ENCODE results near the gene GALNT1. TPM values are rescaled to one million over a fixed set of nuclear protein-coding genes. Genes with fewer than 3 reads are reported as not detected.

GALNT1 gene
- total and polyA plus RNA-seq, 8 donors, result 11.2 to 83.9 (median 13.8) TPM

- no peaks in the 10 kb centered on the region for H3K27me3 ChIP-seq
Observed at GRCh38 chr18:35646449-35646848, 64.9 kb downstream of the GALNT1 start.

GRCh38 chr18:35653392-35654135 is 72.0 kb downstream of the GALNT1 start:
- no peaks in the 10 kb centered on the region for H3K27me3 ChIP-seq
- no peak for DNase-seq
- TF ChIP-seq EP300 (IDR thresholded peaks at IDR 0.05) (no peak), POLR2A (IDR thresholded peaks at IDR 0.05) (no peak), CTCF (IDR thresholded peaks at IDR 0.05) (no peak), POLR2AphosphoS5 (IDR thresholded peaks at IDR 0.05) (no peak)
- 62 to 86% (median 82%) methylated on average over 4 of the region's 4 CpGs for WGBS, 5 donors
- peaks cover 0 to 11% (median 2%) of the 10 kb centered on the region in 4 donors for H3K9me3 ChIP-seq
- intact Hi-C loops (cut with DNase I; ENCODE audit: low total_unique reads), result no loop called here
- H3K36me3 ChIP-seq, result no peaks in the 10 kb centered on the region
- H3K4me1 ChIP-seq, result peaks cover 0 to 18% (median 8%) of the 10 kb centered on the region in 4 donors
- no peak overlapping the region for H3K27ac ChIP-seq
- H3K4me3 ChIP-seq, result no peak overlapping the region

More at GRCh38 chr18:35646449-35646848, 64.9 kb downstream of the GALNT1 start:
- no peak for TF ChIP-seq POLR2A (IDR thresholded peaks at IDR 0.05)
- TF ChIP-seq POLR2AphosphoS5 (IDR thresholded peaks at IDR 0.05), result no peak
- TF ChIP-seq EP300 (IDR thresholded peaks at IDR 0.05), result no peak
- TF ChIP-seq CTCF (IDR thresholded peaks at IDR 0.05), result no peak
- DNase-seq, result no peak
- Histone ChIP-seq H3K36me3 (no peaks in the 10 kb centered on the region), H3K4me3 (no peak overlapping the region), H3K4me1 (no peaks in the 10 kb centered on the region), H3K9me3 (peaks cover 0 to 12% (median 2%) of the 10 kb centered on the region in 4 donors), H3K27ac (no peak overlapping the region)
- intact Hi-C loops (cut with DNase I; ENCODE audit: low total_unique reads), result no loop called here

- TF ChIP-seq POLR2A (IDR thresholded peaks at IDR 0.05) (no peak), CTCF (IDR thresholded peaks at IDR 0.05) (no peak), POLR2AphosphoS5 (IDR thresholded peaks at IDR 0.05) (no peak), EP300 (IDR thresholded peaks at IDR 0.05) (no peak)
- WGBS, 5 donors, result 94 to 99% (median 95%) methylated on average over 4 of the region's 4 CpGs
- Histone ChIP-seq H3K4me1 (peaks cover 0 to 16% (median 7%) of the 10 kb centered on the region in 4 donors), H3K27me3 (no peaks in the 10 kb centered on the region), H3K36me3 (no peaks in the 10 kb centered on the region), H3K27ac (no peak overlapping the region), H3K9me3 (no peaks in the 10 kb centered on the region), H3K4me3 (no peak overlapping the region)
- DNase-seq, result no peak
- intact Hi-C loops (cut with DNase I; ENCODE audit: low total_unique reads), result no loop called here
Observed at GRCh38 chr18:35658112-35658511, 76.6 kb downstream of the GALNT1 start.

GRCh38 chr18:35661483-35662146 is 80.1 kb downstream of the GALNT1 start:
- Histone ChIP-seq H3K27ac (no peak overlapping the region), H3K4me1 (no peaks in the 10 kb centered on the region), H3K4me3 (no peak overlapping the region), H3K36me3 (peaks cover 0 to 22% (median 20%) of the 10 kb centered on the region in 4 donors), H3K27me3 (no peaks in the 10 kb centered on the region), H3K9me3 (no peaks in the 10 kb centered on the region)
- DNase-seq, result no peak
- intact Hi-C loops (cut with DNase I; ENCODE audit: low total_unique reads), result no loop called here
- 58 to 66% (median 64%) methylated on average over 5 of the region's 5 CpGs for WGBS, 5 donors
- TF ChIP-seq CTCF (IDR thresholded peaks at IDR 0.05) (no peak), POLR2AphosphoS5 (IDR thresholded peaks at IDR 0.05) (no peak), EP300 (IDR thresholded peaks at IDR 0.05) (no peak), POLR2A (IDR thresholded peaks at IDR 0.05) (no peak)

Data from stomach (tissue), 9 donors.